NCI-H1092 treated with DMSO at 0.1 percent for 48 hours (cell line): ENCODE data around the gene EGFL7.

ENCODE experiments used
- DNase-seq: peaks from one replicate; lab custom pipeline; 2025; lab: John Stamatoyannopoulos, UW

EGFL7 gene

DNA sequence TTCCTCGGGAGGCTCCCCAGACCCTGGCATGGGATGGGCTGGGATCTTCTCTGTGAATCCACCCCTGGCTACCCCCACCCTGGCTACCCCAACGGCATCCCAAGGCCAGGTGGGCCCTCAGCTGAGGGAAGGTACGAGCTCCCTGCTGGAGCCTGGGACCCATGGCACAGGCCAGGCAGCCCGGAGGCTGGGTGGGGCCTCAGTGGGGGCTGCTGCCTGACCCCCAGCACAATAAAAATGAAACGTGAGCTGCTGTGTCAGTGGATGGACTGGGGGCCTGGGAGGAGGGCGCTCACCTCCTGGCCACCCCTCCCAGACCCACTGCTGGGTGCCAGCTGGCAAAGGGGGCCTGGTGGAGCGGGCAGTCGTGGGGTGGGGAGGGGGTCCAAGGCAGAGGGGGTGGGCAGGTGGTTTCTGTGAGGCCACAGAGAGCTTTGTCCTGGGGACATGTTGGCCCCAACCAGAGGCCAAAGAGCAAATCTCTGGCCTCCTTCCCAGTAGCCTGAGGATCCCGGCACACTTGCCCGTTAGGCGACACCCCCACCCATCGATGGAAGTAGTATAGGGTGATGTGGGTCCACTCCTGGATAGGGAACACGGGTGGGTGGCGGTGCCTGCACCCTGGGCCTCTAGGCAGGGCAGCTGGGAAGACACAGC lies 9.8 kb downstream of the EGFL7 start:
- no peak for DNase-seq

GRCh38 chr9:136673088-136673974 lies 10.6 kb downstream of the EGFL7 start:
- no peak for DNase-seq

- DNase-seq = no peak
Observed at GRCh38 chr9:136673975-136674785, 11.5 kb downstream of the EGFL7 start.

GRCh38 chr9:136674786-136675349 lies 12.2 kb downstream of the EGFL7 start:
- DNase-seq = no peak

DNA sequence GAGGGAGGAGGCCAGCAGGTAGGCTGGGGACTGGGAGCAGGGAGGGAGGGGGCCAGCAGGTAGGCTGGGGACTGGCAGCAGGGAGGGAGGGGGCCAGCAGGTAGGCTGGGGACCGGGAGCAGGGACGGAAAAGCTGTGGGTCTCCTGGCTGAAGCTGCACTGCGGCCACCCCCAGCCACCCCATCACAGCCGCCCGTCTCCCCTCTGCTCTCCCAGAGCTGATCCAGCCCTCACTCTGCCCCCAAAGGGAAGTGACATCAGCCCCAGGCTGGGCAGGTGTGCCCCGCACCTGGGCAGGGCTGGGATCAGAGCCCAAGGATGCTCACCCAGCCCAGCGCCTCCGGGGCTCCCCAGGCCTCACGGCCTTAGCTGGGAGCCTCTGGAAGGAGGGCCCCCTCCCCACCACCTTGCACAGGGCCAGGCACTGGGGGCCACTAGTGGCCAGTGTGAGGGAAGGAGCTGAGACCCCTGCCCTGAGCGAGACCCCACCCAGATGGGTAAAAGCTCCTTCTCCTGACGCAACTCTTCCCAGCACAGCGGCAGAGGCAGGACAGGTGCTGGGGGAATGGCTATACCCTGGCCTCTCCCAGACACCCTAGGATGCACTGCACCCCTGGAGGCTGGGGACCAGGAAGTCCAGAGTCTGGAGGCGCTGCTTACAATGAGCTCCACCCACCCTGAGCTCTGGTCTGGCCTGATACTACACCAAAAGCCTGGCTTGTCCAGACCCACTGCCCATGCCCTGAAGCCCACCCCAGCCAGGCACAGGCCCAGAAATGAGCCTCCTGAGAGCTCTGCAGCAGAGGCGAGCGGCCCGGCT lies 13.0 kb downstream of the EGFL7 start:
- no peak for DNase-seq

- no peak for DNase-seq
Observed at GRCh38 chr9:136676297-136676794, 13.6 kb downstream of the EGFL7 start.

DNA sequence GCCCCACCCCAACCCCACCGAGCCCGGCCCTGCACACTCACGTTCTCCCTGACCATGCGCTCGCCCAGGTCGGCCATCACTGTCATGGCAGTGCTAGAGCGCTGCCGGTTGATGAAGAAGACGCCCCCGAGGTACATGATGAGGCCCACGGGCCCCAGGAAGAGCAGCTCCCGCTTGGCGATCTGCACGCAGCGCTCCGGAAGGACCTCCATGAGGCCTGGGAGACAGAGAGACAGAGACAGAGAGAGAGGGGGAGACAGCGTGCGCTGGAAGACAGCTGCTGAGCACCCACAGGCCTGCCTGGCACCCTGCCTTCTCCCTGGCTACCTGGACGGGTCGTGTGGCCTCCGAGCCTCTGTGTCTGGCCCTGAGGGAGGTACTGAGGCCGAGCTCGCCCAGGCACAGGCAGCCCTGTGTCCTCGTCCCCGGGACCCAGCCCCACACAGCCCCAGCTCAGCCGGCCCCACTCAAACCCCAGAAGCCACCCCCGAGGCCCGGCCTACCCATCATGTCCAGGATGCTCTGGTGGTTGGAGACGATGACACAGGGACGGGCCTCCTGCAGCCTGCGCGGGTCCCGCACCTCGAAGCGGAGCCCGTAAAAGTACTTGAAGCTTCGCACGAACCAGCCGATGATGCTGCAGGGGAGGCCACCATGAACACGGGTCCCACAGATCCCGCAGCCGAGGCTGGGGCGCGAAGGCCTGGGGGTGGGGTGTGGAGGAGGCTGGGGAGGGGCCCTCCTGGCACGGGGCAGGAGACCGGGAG lies 14.4 kb downstream of the EGFL7 start:
- DNase-seq = no peak

GRCh38 chr9:136678034-136678433 lies 15.3 kb downstream of the EGFL7 start:
- no peak for DNase-seq

DNA sequence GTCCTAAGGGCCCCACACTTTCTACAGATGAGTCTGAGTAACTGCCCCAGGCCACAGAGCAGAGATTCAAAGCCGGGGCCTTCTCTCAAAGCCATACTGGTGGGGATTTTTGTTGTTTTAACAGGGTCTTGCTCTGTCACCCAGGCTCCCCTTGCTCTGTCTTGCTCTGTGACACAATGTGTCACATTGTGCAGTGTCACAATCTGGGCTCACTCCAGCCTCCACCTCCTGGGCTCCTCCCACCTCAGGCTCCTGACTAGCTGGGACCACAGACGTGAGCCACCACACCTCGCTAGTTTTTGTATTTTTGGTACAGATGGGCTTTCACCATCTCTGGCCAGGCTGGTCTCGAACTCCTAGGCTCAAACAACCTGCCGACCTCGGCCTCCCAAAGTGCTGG lies 15.9 kb downstream of the EGFL7 start:
- DNase-seq = no peak

- no peak for DNase-seq
Observed at GRCh38 chr9:136679431-136679941, 16.8 kb downstream of the EGFL7 start.

GRCh38 chr9:136681029-136681428 lies 18.3 kb downstream of the EGFL7 start:
- no peak for DNase-seq

DNA sequence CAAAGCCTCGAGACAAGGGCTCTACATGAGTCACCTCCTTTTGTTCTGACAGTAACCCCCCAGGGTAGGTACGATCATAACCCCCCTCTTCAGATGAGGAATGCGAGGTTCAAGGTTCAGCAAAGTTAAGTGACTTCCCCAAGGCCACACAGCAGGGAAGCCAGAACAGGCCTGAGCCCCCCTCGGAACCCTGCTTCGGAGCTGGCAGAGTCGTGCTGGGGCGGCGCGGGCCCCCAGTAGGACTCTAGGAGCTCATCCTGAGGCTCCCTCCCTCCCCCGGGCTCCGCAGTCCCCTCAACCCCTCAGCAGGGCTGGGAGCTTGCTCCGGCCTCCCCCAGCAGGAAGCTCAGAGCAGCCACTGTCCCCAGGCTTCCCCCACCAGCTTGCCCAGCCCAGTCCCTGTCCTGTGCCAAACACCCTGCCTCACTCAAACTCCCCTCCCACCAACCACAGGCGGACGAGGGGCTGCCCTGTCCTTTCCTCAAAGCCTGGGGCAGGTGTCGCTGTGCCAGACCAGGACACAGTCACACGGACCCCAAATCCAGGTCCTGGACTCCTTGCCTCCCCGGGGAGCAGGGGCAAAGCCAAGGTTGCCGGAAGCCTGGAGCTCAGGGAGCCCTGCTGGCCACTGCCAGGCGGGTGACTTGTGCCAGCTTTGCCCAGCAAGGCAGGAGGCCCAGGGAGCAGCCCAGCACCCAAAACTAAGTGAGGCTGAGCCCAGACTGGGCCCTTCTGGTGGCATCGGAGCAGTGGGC lies 19.4 kb downstream of the EGFL7 start:
- no peak for DNase-seq

GRCh38 chr9:136682710-136683109 lies 20.0 kb downstream of the EGFL7 start:
- DNase-seq = no peak

- no peak for DNase-seq
Observed at GRCh38 chr9:136683173-136683745, 20.5 kb downstream of the EGFL7 start.

DNA sequence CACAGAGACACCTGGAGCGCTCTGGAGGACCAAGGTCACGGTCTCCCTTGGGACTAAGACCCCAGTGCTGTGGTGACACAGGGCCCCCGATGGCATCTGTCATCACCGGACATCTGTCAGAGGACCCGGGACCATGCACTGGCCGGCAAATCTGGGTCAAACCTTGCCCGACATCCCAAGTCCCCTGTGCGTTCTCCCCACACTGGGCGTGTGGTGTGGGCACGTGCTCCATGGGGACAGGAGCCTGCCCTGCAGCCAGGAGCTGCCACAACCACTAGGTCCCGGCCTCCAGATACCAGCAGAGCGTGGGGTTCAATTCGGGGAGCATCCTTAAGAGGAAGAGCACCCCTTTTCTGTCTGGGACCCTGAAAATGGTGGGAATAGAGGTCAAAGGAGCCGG lies 21.0 kb downstream of the EGFL7 start:
- no peak for DNase-seq

DNA sequence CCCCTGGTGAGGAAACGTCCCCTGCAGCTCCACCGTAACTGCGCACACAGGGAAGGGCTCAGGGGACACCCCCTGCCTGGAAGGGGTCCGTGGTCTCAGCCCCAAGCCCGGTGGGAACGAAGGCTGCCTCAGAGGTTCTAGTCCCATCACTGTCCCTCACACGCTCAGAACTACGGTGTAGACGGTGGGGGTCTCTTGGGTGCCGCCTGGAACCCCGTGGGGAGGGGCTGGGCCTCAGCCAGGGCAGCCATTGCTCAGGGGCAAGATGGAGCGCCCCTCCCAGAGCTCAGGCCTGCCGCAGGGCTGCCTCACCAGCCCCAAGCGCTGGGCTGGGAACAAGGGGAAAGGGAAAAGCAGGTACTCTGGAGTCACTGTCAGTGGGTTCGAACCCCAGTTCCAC lies 21.6 kb downstream of the EGFL7 start:
- DNase-seq = no peak

- no peak for DNase-seq
Observed at GRCh38 chr9:136684799-136685198, 22.1 kb downstream of the EGFL7 start.

GRCh38 chr9:136685216-136685615 lies 22.5 kb downstream of the EGFL7 start:
- DNase-seq = no peak
